ENCODE measurements around the gene LGMN. TPM values are rescaled to one million over a fixed set of nuclear protein-coding genes. Genes with fewer than 3 reads are reported as not detected.
"Not testable (repeated sequence)": the region's sequence is repeated elsewhere in the genome, so short reads cannot be mapped to it uniquely, and the experiment has no call there.

The LGMN gene
- total and polyA plus RNA-seq, 2 experiments from 2014 or later: 130 to 169 TPM

GRCh38 chr14:92770484-92770883, 22.1 kb upstream of the LGMN start:
- Histone ChIP-seq H3K4me1 (ENCODE audit: insufficient read depth) (no peaks in the 10 kb centered on the region), H3K4me3 (no peak overlapping the region), H3K79me2 (no peaks in the 10 kb centered on the region), H3K9me3 (ENCODE audit: low read depth) (no peaks in the 10 kb centered on the region), H3K27me3 (no peaks in the 10 kb centered on the region), H3K27ac (no peak overlapping the region), H2AFZ (no peak overlapping the region), H3K36me3 (replicated peaks; ENCODE audit: insufficient read depth, low read depth) (no peaks in the 10 kb centered on the region), H3K9me2 (replicated peaks; ENCODE audit: insufficient read depth) (no peaks in the 10 kb centered on the region), H3K4me2 (no peak overlapping the region), H4K20me1 (ENCODE audit: insufficient read depth, poor library complexity, severe bottlenecking) (no peaks in the 10 kb centered on the region)
- WGBS (ENCODE audit: low lambda C conversion rate, missing lambda C conversion rate): 91% methylated on average over 2 of the region's 2 CpGs
- DNase-seq (ENCODE audit: low spot score): no peak
- TF ChIP-seq EZH2phosphoT487 (IDR thresholded peaks at IDR 0.05; ENCODE audit: low read depth, severe bottlenecking, unreplicated experiment) (no peak), EZH2 (IDR thresholded peaks at IDR 0.05; ENCODE audit: borderline replicate concordance) (no peak), CTCF (IDR thresholded peaks at IDR 0.05; ENCODE audit: poor library complexity) (no peak)

GRCh38 chr14:92768795-92769194, 20.4 kb upstream of the LGMN start:
- H3K4me3 ChIP-seq: no peak overlapping the region
- DNase-seq (ENCODE audit: low spot score): no peak
- TF ChIP-seq EZH2phosphoT487 (IDR thresholded peaks at IDR 0.05; ENCODE audit: low read depth, severe bottlenecking, unreplicated experiment) (no peak), CTCF (IDR thresholded peaks at IDR 0.05; ENCODE audit: poor library complexity) (no peak), EZH2 (IDR thresholded peaks at IDR 0.05; ENCODE audit: borderline replicate concordance) (no peak)
- H3K9me3 ChIP-seq (ENCODE audit: low read depth): no peaks in the 10 kb centered on the region
- H3K4me2 ChIP-seq: no peak overlapping the region
- no peak overlapping the region for H2AFZ ChIP-seq
- no peaks in the 10 kb centered on the region for H3K27me3 ChIP-seq
- no peaks in the 10 kb centered on the region for H4K20me1 ChIP-seq (ENCODE audit: insufficient read depth, poor library complexity, severe bottlenecking)
- no peaks in the 10 kb centered on the region for H3K79me2 ChIP-seq
- H3K27ac ChIP-seq: peak overlapping the region; percentile 88
- H3K36me3 ChIP-seq (replicated peaks; ENCODE audit: insufficient read depth, low read depth): no peaks in the 10 kb centered on the region
- no peaks in the 10 kb centered on the region for H3K4me1 ChIP-seq (ENCODE audit: insufficient read depth)
- no peaks in the 10 kb centered on the region for H3K9me2 ChIP-seq (replicated peaks; ENCODE audit: insufficient read depth)
- 97% methylated on average over 5 of the region's 5 CpGs for WGBS (ENCODE audit: low lambda C conversion rate, missing lambda C conversion rate)

- not testable (repeated sequence) for H3K27me3 ChIP-seq; H3K4me2 ChIP-seq; H3K9me3 ChIP-seq (ENCODE audit: low read depth); H3K36me3 ChIP-seq (replicated peaks; ENCODE audit: insufficient read depth, low read depth); H3K9me2 ChIP-seq (replicated peaks; ENCODE audit: insufficient read depth); H4K20me1 ChIP-seq (ENCODE audit: insufficient read depth, poor library complexity, severe bottlenecking); H3K79me2 ChIP-seq; H3K4me3 ChIP-seq; H2AFZ ChIP-seq; H3K4me1 ChIP-seq (ENCODE audit: insufficient read depth)
- peak overlapping the region; percentile 88 for H3K27ac ChIP-seq
- DNase-seq (ENCODE audit: low spot score): peak; percentile 49
- 74% methylated on average over 1 of the region's 1 CpG for WGBS (ENCODE audit: low lambda C conversion rate, missing lambda C conversion rate)
Measured at GRCh38 chr14:92768236-92768635, 19.8 kb upstream of the LGMN start.

GRCh38 chr14:92763666-92764631, 15.5 kb upstream of the LGMN start:
- H3K4me2 ChIP-seq; H3K4me1 ChIP-seq (ENCODE audit: insufficient read depth); H3K9me2 ChIP-seq (replicated peaks; ENCODE audit: insufficient read depth); H3K27me3 ChIP-seq; H3K36me3 ChIP-seq (replicated peaks; ENCODE audit: insufficient read depth, low read depth); DNase-seq (ENCODE audit: low spot score); H3K9me3 ChIP-seq (ENCODE audit: low read depth); H3K4me3 ChIP-seq; H3K79me2 ChIP-seq; H2AFZ ChIP-seq; H3K27ac ChIP-seq; H4K20me1 ChIP-seq (ENCODE audit: insufficient read depth, poor library complexity, severe bottlenecking): not testable (repeated sequence)
- 86% methylated on average over 5 of the region's 5 CpGs for WGBS (ENCODE audit: low lambda C conversion rate, missing lambda C conversion rate)

Measured in hepatocyte (in vitro differentiated cells).